NCI-H82 (cell line): ENCODE results near the gene CTH.
"Not testable (repeated sequence)": the region's sequence is repeated elsewhere in the genome, so short reads cannot be mapped to it uniquely, and the experiment has no call there.

Experiments used
- DNase-seq: peaks from one replicate; lab custom pipeline; 2025; lab: John Stamatoyannopoulos, UW

Gene CTH

GRCh38 chr1:70410604-70411359 is at the start of gene CTH:
TSS of gene CTH (plus strand) at chr1:70411268. CDS start at chr1:70411416, 148 bp downstream.
- DNase-seq, result peak; percentile 99

DNA sequence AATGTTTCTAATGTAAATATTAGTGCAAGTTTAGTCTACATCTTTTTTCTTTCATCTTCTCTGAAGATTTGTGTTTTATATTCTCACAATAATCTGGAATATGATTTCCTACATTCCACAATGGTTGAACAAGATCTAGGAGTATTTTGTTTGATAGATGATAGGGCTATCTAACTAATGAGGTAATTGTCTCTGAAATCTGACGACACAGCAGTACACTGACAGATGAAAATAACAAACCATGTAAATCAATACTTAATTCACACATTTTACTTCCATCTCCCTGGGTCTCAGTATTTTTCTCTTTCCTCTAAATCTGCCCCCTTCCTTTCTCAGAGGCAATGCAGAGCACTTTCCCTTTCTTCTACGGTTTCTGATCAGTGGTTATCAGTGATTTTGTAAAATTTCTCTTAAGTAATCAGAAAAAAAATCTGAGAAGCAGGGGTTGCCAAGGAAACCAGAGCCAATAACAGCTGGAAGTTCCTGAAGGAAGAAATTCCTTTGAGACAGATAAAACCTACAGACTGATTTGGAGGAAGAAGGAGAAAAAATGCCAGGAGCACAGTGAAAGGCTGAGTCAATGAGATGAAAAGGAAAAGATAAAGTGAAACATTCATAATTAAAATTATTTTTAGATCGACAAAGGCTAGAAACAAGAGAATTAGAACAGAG is 49.2 kb upstream of the CTH start:
- DNase-seq, result no peak

GRCh38 chr1:70364439-70364838 is 46.6 kb upstream of the CTH start:
- no peak for DNase-seq

DNA sequence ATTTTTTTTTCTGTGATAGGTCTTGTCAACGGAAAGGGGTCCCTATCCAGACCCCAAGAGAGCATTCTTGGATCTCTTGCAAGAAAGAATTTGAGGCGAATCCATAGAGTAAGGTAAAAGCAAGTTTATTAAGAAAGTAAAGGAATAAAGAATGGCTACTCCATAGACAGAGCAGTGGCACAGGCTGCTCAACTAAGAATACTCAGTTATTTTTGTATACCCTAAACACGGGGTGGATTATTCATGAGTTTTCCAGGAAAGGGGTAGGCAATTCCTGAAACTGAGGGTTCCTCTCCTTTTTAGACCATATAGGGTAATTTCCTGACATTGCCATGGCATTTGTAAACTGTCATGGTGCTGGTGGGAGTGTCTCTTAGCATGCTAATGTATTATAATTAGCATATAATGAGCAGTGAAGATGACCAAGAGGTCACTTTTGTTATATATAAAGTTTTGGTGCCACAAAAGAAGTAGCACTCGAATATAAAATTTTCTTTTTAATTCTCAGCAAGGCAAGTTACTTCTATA is 44.6 kb upstream of the CTH start:
- not testable (repeated sequence) for DNase-seq

DNA sequence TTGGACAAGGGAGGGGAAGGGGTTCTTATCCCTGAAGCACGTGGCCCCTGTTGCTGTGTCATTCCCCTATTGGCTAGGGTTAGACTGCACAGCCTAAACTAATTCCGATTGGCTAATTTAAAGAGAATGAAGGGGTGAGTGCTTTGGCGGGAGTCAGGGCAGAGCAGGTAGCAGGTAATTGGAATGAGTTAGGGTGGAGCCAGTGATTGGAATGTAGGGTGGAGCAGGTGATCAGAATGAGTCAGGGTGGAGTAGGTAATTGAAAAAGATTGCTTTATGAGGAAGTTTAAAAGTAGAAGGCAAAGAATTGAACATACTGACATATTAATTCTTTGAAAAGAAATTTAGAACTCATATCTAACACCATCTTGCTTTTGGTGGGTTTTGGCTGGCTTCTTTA is 44.1 kb upstream of the CTH start:
- DNase-seq, result not testable (repeated sequence)

DNA sequence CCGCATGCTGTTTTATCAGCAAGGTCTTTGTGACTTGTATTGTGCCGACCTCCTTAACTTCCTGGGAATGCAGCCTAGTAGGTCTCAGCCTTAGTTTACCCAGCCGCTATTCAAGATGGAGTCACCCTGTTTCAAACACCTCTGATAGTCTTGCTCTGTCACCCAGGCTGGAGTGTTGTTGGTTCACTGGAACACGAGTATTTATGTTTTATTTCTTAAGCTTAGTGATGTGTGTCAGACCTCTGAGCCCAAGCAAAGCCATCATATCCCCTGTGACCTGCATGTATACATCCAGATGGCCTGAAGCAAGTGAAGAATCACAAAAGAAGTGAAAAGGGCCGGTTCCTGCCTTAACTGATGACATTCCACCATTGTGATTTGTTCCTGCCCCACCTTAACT is 43.7 kb upstream of the CTH start:
- not testable (repeated sequence) for DNase-seq

- DNase-seq, result not testable (repeated sequence)
Observed at GRCh38 chr1:70371586-70371985, 39.5 kb upstream of the CTH start.

DNA sequence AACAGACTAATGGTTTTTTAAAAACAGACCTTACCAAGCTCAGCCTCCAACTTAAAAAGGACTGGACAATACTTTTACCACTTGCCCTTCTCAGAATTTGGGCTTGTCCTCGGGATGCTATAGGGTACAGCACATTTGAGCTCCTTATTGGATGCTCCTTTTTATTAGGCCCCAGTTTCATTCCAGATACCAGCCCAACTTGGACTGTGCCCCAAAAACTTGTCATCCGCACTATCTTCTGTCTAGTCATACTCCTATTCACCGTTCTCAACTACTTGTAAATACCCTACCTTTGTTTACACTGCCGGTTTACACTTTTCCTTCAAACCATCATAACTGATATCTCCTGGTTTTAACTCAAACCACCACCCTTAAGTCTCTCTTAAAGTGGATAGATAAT is 38.6 kb upstream of the CTH start:
- no peak for DNase-seq

DNA sequence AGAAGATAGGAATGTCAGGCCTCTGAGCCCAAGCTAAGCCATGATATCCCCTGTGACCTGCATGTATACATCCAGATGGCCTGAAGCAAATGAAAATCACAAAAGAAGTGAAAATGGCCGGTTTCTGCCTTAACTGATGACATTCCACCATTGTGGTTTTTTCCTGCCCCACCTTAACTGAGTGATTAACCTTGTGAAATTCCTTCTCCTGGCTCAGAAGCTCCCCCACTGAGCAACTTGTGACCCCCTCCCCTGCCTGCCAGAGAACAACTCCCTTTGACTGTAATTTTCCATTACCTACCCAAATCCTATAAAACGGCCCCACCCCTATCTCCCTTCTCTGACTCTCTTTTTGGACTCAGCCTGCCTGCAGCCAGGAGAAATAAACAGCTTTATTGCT is 37.5 kb upstream of the CTH start:
- not testable (repeated sequence) for DNase-seq

DNA sequence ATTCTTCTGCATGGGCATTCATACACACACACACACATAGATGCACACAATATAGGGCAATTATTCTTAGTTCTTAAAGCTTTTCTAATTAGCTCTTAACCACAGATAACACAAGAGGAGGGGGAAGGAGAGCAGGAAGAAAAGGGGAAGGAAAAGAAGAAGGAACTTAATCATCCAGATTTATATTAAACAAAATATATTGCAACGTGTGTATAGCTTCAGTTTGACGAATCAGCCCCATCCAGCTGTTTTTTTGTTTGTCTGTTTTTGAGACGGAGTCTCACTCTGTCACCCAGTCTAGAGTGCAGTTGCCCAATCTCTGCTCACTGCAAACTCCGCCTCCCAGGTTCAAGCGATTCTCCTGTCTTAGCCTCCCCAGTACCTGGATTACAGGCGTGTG is 34.9 kb upstream of the CTH start:
- DNase-seq, result no peak

- no peak for DNase-seq
Observed at GRCh38 chr1:70382682-70383081, 28.4 kb upstream of the CTH start.

- DNase-seq, result no peak
Observed at GRCh38 chr1:70383483-70383882, 27.6 kb upstream of the CTH start.

- DNase-seq, result no peak
Observed at GRCh38 chr1:70384542-70384941, 26.5 kb upstream of the CTH start.

DNA sequence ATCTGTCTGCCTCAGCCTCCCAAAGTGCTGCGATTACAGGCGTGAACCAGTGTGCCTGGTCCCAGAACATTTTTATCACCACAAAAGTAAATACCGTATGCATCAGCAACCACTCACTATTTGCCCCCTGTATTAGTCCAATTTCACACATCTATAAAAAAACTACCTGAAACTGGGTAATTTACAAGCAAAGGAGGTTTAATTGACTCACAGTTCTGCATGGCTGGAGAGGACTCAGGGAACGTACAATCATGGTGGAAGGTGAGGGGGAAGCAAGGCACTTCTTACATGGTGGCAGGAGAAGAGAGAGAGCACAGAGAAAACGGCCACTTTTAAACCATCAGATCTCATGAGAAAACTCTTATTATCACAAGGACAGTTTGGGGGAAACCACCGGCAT is 25.6 kb upstream of the CTH start:
- DNase-seq, result no peak

GRCh38 chr1:70386121-70386520 is 24.9 kb upstream of the CTH start:
- DNase-seq, result no peak

- peak; percentile 15 for DNase-seq
Observed at GRCh38 chr1:70387507-70387906, 23.6 kb upstream of the CTH start.

DNA sequence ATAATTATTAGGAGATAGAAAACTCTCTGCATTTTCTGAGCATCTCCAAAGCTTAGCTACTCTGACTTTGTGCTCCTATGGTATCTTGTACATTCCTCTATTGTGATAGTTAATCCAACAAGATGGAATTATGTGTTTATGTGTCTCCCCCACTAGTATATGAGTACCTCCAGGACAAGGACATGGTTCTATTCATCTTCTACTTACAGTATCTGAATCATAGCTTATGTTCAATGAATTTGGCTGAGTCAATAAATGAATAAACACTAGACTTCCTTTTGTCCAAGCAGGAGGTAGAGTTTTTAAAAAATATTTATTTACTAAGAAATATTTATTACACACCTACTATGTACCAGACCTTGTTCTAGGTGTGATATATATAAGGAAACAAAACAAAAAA is 18.4 kb upstream of the CTH start:
- DNase-seq, result no peak

- DNase-seq, result no peak
Observed at GRCh38 chr1:70396607-70397006, 14.5 kb upstream of the CTH start.

DNA sequence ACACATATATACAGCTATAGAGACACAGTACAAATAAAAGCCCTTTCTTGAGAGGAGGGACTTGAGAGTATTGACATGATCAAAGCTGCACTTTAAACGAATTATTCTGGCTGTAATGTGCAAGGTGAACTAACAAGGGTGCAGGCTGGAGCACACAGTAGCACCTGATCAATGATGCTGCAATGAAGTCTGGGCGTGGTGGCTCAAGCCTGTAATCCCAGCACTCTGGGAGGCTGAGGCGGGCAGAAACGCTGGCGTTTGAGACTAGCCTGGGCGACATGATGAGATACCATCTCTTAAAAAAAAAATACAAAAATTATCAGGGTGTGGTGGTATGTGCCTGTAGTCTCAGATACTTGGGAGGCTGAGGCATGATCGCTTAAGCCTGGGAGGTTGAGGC is 14.1 kb upstream of the CTH start:
- no peak for DNase-seq

- no peak for DNase-seq
Observed at GRCh38 chr1:70400335-70400734, 10.7 kb upstream of the CTH start.

GRCh38 chr1:70401974-70402373 is 9.1 kb upstream of the CTH start:
- DNase-seq, result no peak

- no peak for DNase-seq
Observed at GRCh38 chr1:70403759-70404158, 7.3 kb upstream of the CTH start.

DNA sequence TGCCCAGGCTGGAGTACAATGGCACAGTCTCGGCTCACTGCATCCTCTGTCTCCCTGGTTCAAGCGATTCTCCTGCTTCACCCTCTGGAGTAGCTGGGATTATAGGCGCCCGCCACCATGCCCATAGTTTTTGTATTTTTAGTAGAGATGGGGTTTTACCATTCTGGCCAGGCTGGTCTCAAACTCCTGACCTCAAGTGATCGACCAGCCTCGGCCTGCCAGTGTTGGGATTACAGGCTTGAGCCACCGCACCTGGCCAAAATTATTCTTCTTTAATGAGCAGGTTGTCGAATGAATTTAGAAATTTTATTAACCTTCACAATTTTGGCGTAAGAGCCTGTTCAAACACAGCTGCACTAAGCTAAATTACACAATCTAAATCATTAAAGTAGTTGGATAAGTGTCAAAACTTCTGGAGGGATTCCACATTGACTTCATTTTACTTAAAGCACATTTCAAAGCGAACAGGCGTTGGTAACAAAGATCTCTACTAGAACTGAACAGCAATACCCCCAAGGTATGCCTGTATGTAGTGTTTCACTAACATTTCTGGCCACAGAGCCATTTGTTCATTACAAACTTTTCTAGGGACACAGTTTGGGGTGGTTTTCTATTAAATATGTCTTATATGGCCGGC is 5.2 kb upstream of the CTH start:
- DNase-seq, result no peak
